Measurements from ENCODE around the gene PTPRZ1.
A peak's percentile ranks its signal among the peaks of the same experiment; 100 is the strongest.

The PTPRZ1 gene

DNA sequence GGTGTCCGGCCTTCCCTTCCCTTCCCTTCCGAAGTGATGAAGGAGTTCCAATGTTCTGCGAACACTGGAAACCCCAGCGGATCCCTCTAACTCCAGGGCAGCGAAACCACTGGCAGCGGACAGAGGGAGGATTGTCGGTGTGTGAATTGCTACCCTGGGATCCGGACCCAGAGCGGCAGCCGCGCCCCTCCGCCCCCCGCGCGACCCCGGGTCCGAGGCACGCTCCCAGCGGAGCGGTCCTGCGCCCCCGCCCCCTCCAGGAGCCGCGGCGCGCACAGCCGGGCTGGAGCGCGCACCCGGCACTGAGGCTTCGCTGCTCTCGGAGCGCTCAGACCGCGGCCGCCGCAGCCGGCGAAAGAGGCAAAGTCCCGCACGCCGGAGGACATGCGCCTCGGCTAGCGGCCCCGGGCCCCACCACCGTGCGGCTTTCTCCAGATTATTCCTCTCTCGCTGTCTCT lies at the start of gene PTPRZ1:
Gene PTPRZ1, plus strand, starts transcription at position 331 of the 458 bp plus-strand sequence. CDS start 339 bp downstream, outside the sequence.
- H3K9ac ChIP-seq (ENCODE audit: low read length), result peak within 1 kb of the TSS; percentile 76
- peak within 1 kb of the TSS; percentile 90 for H3K4me3 ChIP-seq (ENCODE audit: low read length)
- no peaks in the 10 kb centered on the region for H3K9me3 ChIP-seq (ENCODE audit: control insufficient read depth, low read length)
- peaks cover 7% of the 10 kb centered on the region for H3K27me3 ChIP-seq (replicated peaks; ENCODE audit: control insufficient read depth, insufficient read depth, low read length)
- no peaks in the 10 kb centered on the region for H3K36me3 ChIP-seq (ENCODE audit: control insufficient read depth, insufficient read depth, low read length, severe bottlenecking)
- DNase-seq (ENCODE audit: low read depth), result peak; percentile 67
- H3K4me1 ChIP-seq (ENCODE audit: control insufficient read depth, insufficient read depth, low read length), result peaks cover 10% of the 10 kb centered on the region

DNA sequence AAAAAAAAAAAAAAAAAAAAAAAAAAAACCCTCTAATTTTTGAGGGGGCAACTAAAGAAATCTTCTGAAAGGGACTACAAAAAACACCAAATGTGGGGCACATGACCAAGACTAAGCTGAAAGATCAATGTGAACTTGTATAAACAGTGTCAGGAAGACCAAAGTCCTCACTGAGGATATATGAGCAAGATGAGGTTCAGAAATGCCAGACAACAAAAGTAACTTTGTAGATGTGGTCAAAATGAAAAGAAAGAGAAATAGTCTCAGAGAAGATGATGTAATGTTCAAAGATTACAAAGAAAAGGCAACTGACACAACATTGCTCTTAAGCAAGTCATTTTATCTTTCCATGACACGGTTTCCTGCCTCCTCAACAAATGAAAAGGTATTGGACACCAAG lies 48.7 kb upstream of the PTPRZ1 start:
- Histone ChIP-seq H3K27me3 (replicated peaks; ENCODE audit: control insufficient read depth, insufficient read depth, low read length) (no peaks in the 10 kb centered on the region), H3K9ac (ENCODE audit: low read length) (no peak overlapping the region), H3K4me1 (ENCODE audit: control insufficient read depth, insufficient read depth, low read length) (no peaks in the 10 kb centered on the region), H3K4me3 (ENCODE audit: low read length) (no peak overlapping the region), H3K9me3 (ENCODE audit: control insufficient read depth, low read length) (no peaks in the 10 kb centered on the region), H3K36me3 (ENCODE audit: control insufficient read depth, insufficient read depth, low read length, severe bottlenecking) (no peaks in the 10 kb centered on the region)
- DNase-seq (ENCODE audit: low read depth), result no peak

DNA sequence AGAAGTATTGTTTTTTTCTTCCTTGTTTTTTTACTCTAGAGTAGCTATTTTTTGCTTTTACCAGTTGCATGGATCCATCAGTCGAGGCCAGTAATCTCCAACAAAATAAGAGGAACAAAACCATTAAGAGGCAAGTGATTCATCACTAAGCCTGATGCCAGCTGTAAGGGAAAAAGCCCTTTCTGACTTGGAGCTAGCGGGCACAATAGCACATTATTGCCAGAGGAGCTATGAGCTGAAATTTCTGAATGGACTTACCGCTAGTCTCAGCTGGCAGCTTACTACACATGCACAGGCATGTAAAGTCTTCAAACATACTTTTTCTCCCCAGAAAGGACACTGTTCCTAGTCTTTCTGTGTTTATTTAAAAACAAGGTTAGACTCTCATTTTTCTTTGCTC lies 41.6 kb upstream of the PTPRZ1 start:
- no peak for DNase-seq (ENCODE audit: low read depth)
- Histone ChIP-seq H3K4me1 (ENCODE audit: control insufficient read depth, insufficient read depth, low read length) (no peaks in the 10 kb centered on the region), H3K9ac (ENCODE audit: low read length) (no peak overlapping the region), H3K4me3 (ENCODE audit: low read length) (no peak overlapping the region), H3K27me3 (replicated peaks; ENCODE audit: control insufficient read depth, insufficient read depth, low read length) (no peaks in the 10 kb centered on the region), H3K36me3 (ENCODE audit: control insufficient read depth, insufficient read depth, low read length, severe bottlenecking) (no peaks in the 10 kb centered on the region), H3K9me3 (ENCODE audit: control insufficient read depth, low read length) (no peaks in the 10 kb centered on the region)

DNA sequence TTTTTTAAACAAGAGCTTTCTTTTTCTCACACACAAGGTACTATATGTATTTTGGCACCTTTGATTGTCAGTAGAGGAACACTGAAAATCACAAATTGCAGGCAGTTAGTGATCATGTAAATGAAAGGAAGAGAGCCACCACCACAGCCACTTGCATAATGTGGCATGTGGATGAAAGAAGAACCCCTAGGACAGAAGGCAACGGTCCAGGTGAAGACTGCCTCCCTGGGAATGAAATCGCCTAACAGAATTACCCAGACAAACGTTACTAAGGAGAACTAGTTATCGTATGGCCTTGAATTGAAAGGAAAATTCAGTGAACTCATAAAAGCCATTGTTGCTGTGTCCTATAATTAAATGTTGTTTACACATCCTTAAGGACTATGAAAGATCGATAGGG lies 41.2 kb upstream of the PTPRZ1 start:
- H3K4me1 ChIP-seq (ENCODE audit: control insufficient read depth, insufficient read depth, low read length), result no peaks in the 10 kb centered on the region
- H3K27me3 ChIP-seq (replicated peaks; ENCODE audit: control insufficient read depth, insufficient read depth, low read length), result no peaks in the 10 kb centered on the region
- DNase-seq (ENCODE audit: low read depth), result no peak
- no peaks in the 10 kb centered on the region for H3K9me3 ChIP-seq (ENCODE audit: control insufficient read depth, low read length)
- H3K36me3 ChIP-seq (ENCODE audit: control insufficient read depth, insufficient read depth, low read length, severe bottlenecking), result no peaks in the 10 kb centered on the region
- H3K4me3 ChIP-seq (ENCODE audit: low read length), result no peak overlapping the region
- no peak overlapping the region for H3K9ac ChIP-seq (ENCODE audit: low read length)

DNA sequence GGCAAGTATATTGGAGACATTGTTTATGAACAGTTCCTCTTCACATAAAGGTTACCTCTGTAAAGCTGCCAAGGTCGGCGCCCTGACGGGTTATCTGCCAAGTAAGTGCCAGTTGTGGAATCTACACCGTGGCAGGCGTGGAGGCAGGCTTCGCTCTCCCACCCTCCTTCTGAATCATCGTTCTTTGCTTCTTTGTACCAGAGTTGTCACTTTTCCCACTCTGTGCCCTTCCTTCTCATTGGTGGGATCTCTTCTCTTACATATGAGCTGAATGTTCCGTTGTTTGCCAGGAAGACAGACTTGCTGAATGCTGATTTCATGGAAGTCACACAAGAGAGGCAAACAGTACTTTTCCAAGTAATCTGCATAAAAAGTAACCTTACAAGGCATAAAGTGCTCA lies 40.6 kb upstream of the PTPRZ1 start:
- Histone ChIP-seq H3K9me3 (ENCODE audit: control insufficient read depth, low read length) (no peaks in the 10 kb centered on the region), H3K9ac (ENCODE audit: low read length) (no peak overlapping the region), H3K4me1 (ENCODE audit: control insufficient read depth, insufficient read depth, low read length) (no peaks in the 10 kb centered on the region), H3K27me3 (replicated peaks; ENCODE audit: control insufficient read depth, insufficient read depth, low read length) (no peaks in the 10 kb centered on the region), H3K36me3 (ENCODE audit: control insufficient read depth, insufficient read depth, low read length, severe bottlenecking) (no peaks in the 10 kb centered on the region), H3K4me3 (ENCODE audit: low read length) (no peak overlapping the region)
- no peak for DNase-seq (ENCODE audit: low read depth)

DNA sequence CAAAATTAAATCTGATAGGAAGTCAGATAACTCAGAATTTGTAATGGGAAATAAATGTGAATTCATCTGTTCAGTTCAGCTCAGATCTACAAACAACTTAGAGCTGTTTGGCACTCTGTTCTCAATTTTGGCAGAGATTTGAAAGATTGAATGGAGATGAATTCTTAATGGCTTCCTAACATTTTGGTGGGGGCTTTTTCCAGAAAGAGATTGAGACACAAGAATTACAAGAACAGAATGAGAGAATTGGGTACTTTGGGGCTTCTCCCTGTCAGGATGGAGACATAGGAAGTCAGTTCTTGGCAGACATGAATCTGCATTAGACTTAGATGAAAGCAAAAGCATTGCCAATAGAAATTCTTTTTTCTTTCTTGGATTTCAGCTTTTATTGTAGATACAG lies 39.0 kb upstream of the PTPRZ1 start:
- no peak overlapping the region for H3K4me3 ChIP-seq (ENCODE audit: low read length)
- H3K27me3 ChIP-seq (replicated peaks; ENCODE audit: control insufficient read depth, insufficient read depth, low read length), result no peaks in the 10 kb centered on the region
- H3K36me3 ChIP-seq (ENCODE audit: control insufficient read depth, insufficient read depth, low read length, severe bottlenecking), result no peaks in the 10 kb centered on the region
- no peaks in the 10 kb centered on the region for H3K9me3 ChIP-seq (ENCODE audit: control insufficient read depth, low read length)
- no peak overlapping the region for H3K9ac ChIP-seq (ENCODE audit: low read length)
- DNase-seq (ENCODE audit: low read depth), result no peak
- no peaks in the 10 kb centered on the region for H3K4me1 ChIP-seq (ENCODE audit: control insufficient read depth, insufficient read depth, low read length)

DNA sequence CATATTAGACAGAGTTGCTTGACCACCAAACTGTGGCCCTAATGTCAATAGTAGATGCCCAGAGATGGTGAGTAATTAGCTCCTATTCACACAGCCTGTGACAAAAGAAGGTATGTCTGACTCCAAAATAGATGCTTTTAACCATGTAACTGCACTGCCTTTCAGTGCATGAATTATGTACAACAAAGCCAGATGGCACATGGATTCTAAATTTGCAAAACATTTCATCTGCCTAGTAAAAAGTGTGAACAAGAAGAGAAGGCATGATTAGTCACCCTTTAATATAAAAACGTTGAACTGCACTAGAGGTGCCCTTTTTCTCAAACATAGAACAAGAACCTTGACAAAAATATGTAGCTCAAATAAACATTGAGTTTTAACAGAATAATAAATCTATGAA lies 35.5 kb upstream of the PTPRZ1 start:
- no peak for DNase-seq (ENCODE audit: low read depth)
- Histone ChIP-seq H3K4me1 (ENCODE audit: control insufficient read depth, insufficient read depth, low read length) (no peaks in the 10 kb centered on the region), H3K9ac (ENCODE audit: low read length) (no peak overlapping the region), H3K36me3 (ENCODE audit: control insufficient read depth, insufficient read depth, low read length, severe bottlenecking) (no peaks in the 10 kb centered on the region), H3K27me3 (replicated peaks; ENCODE audit: control insufficient read depth, insufficient read depth, low read length) (no peaks in the 10 kb centered on the region), H3K4me3 (ENCODE audit: low read length) (no peak overlapping the region), H3K9me3 (ENCODE audit: control insufficient read depth, low read length) (no peaks in the 10 kb centered on the region)

DNA sequence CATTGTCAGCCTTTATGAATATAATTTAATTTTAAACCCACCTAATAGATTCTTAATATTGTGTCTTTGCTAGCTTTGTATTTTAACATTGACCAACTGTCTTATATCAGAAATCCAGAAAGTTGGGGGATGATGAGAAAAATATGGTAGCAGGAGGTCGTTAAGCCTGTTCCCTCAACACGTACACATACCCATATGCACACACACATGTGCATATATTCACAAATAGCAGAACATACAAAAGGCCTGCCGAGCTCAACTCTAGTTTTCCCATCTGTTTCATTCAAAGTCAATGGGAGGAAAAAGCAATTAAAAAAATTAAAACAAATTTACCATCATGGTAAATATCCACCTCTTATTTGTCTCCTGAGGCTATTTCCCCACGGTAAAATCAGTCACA lies 25.9 kb upstream of the PTPRZ1 start:
- Histone ChIP-seq H3K27me3 (replicated peaks; ENCODE audit: control insufficient read depth, insufficient read depth, low read length) (no peaks in the 10 kb centered on the region), H3K36me3 (ENCODE audit: control insufficient read depth, insufficient read depth, low read length, severe bottlenecking) (no peaks in the 10 kb centered on the region), H3K4me1 (ENCODE audit: control insufficient read depth, insufficient read depth, low read length) (no peaks in the 10 kb centered on the region), H3K4me3 (ENCODE audit: low read length) (no peak overlapping the region), H3K9me3 (ENCODE audit: control insufficient read depth, low read length) (no peaks in the 10 kb centered on the region), H3K9ac (ENCODE audit: low read length) (no peak overlapping the region)
- DNase-seq (ENCODE audit: low read depth), result no peak

DNA sequence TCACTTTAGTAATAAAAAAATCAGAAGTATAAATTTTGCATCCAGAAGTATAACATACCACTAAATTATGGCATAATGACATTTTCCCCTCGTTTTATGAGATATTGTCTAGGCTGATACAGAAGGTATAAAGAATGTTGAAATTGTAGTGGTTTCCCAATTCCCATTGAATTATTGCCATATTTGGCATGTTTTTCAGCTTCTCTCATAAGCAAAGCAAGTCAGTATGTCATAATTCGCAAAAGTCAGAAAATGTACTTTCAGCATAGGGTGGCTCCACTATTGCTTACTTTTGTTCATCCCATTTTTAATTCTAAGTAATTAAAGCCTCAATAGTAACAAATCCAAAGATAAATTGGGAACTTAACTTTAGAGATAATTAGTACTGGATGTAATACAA lies 19.7 kb upstream of the PTPRZ1 start:
- H3K27me3 ChIP-seq (replicated peaks; ENCODE audit: control insufficient read depth, insufficient read depth, low read length), result no peaks in the 10 kb centered on the region
- no peak overlapping the region for H3K4me3 ChIP-seq (ENCODE audit: low read length)
- H3K9me3 ChIP-seq (ENCODE audit: control insufficient read depth, low read length), result no peaks in the 10 kb centered on the region
- DNase-seq (ENCODE audit: low read depth), result peak; percentile 28
- no peaks in the 10 kb centered on the region for H3K36me3 ChIP-seq (ENCODE audit: control insufficient read depth, insufficient read depth, low read length, severe bottlenecking)
- peaks cover 9% of the 10 kb centered on the region for H3K4me1 ChIP-seq (ENCODE audit: control insufficient read depth, insufficient read depth, low read length)
- H3K9ac ChIP-seq (ENCODE audit: low read length), result no peak overlapping the region

DNA sequence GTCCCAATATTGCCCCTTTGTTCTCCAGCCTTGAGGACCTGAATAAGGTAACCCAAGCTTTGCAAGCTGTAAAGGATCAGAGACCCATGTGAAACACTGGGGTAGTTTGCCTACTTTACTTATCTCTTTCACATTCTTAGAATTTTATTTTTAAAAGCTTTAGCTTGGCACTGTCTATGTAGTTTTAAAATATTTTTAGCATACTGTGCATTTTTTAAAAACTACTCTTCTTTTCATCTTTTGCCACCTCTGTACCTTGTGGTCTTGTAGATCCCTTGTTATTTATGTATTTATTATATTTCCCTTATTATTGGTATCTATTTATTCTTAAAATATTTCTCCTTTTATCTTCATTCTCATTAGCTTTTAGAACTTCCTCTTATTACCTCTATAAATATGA lies 12.0 kb upstream of the PTPRZ1 start:
- Histone ChIP-seq H3K4me3 (ENCODE audit: low read length) (no peak overlapping the region), H3K36me3 (ENCODE audit: control insufficient read depth, insufficient read depth, low read length, severe bottlenecking) (no peaks in the 10 kb centered on the region), H3K27me3 (replicated peaks; ENCODE audit: control insufficient read depth, insufficient read depth, low read length) (no peaks in the 10 kb centered on the region), H3K4me1 (ENCODE audit: control insufficient read depth, insufficient read depth, low read length) (peaks cover 6% of the 10 kb centered on the region), H3K9ac (ENCODE audit: low read length) (no peak overlapping the region), H3K9me3 (ENCODE audit: control insufficient read depth, low read length) (no peaks in the 10 kb centered on the region)
- DNase-seq (ENCODE audit: low read depth), result no peak

DNA sequence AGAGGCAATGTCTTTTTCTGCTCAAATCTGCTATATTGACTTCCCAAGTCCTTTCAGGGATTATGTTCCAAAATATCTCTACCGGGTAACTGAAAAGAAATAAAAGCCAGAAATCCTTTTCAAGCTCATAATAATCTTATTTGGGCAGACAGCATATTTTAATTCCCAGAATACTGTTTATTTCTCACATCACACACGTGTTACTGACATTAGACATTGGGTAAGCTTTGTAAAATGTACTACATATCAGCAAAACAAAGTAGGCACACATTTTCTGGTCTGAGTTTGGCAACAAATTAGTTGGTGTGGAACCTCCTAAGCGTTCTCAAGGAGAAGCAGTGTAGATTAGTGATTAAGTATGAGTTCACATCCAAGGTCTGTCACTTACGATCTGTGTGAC lies 10.4 kb upstream of the PTPRZ1 start:
- Histone ChIP-seq H3K9ac (ENCODE audit: low read length) (no peak overlapping the region), H3K4me1 (ENCODE audit: control insufficient read depth, insufficient read depth, low read length) (peaks cover 6% of the 10 kb centered on the region), H3K9me3 (ENCODE audit: control insufficient read depth, low read length) (no peaks in the 10 kb centered on the region), H3K27me3 (replicated peaks; ENCODE audit: control insufficient read depth, insufficient read depth, low read length) (no peaks in the 10 kb centered on the region), H3K4me3 (ENCODE audit: low read length) (no peak overlapping the region), H3K36me3 (ENCODE audit: control insufficient read depth, insufficient read depth, low read length, severe bottlenecking) (no peaks in the 10 kb centered on the region)
- DNase-seq (ENCODE audit: low read depth), result no peak

DNA sequence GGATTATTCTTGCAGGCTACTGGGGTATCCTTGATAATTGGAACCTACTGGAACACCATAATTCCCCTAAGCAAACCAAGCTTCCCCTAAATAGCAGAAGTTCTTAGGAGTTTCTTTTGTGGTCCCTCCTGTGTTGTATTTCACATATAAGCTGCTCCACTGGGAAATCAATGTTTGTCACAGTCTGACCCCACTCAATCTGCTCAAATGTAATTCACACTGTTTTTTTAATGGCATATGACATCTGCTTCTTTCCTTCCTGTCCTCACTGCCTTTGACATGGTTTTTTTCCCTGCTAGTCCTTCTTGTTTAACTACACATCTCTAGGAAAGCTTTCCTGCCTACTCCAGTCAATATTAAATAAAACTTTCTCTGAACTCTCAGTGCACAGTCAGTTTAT lies 1.8 kb upstream of the PTPRZ1 start:
- DNase-seq (ENCODE audit: low read depth), result no peak
- H3K4me3 ChIP-seq (ENCODE audit: low read length), result no peak overlapping the region
- peaks cover 10% of the 10 kb centered on the region for H3K4me1 ChIP-seq (ENCODE audit: control insufficient read depth, insufficient read depth, low read length)
- no peaks in the 10 kb centered on the region for H3K36me3 ChIP-seq (ENCODE audit: control insufficient read depth, insufficient read depth, low read length, severe bottlenecking)
- no peak overlapping the region for H3K9ac ChIP-seq (ENCODE audit: low read length)
- H3K9me3 ChIP-seq (ENCODE audit: control insufficient read depth, low read length), result no peaks in the 10 kb centered on the region
- peaks cover 7% of the 10 kb centered on the region for H3K27me3 ChIP-seq (replicated peaks; ENCODE audit: control insufficient read depth, insufficient read depth, low read length)

Data from adipocyte (in vitro differentiated cells).